Cardiac septum (tissue), 1 donor: ENCODE results near the gene CAPN7. TPM values are rescaled to one million over a fixed set of nuclear protein-coding genes. Genes with fewer than 3 reads are reported as not detected.

Source experiments
- DNase-seq: peaks from one replicate; pipeline ENCODE4 v3.0.0-alpha.2; 2020; ENCODE audit warnings: low spot score
- intact Hi-C: fragments of 100-400 bp; cut with DNase I; formaldehyde crosslinking; loops from one replicate; pipeline ENCODE4 v1.14.0; 2022
- total RNA-seq: library from RNA; stranded (reverse); fragmentation: NEBNext Ultra II Directional; extraction: Animal tissue kit (Norgen Biotek cat#: 25700); gene quantifications from one replicate; pipeline ENCODE4 v1.2.1, GENCODE V29; 2021
- donor health status: DM: no; HTN: no; CAD: no.

The CAPN7 gene
- total RNA-seq, 1 donor from 2014 or later, result 29.2 TPM

DNA sequence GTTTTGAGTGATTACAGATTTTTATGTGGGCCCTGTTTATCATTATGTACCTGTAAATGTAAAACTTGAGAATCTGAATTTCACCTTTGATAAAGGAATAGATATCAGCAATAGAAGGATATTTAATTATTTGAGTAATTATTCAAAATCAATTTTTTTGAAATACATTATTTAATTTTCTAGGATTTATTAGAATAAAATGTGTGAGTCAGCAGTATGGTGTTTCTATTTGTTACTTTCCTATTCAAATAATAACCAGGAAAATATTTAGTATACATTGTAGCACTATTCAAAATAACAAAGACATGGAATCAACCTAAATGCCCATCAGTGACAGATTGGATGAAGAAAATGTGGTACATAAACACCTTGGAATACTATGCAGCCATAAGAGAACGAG lies 22.1 kb downstream of the CAPN7 start:
- intact Hi-C loops, result no loop called here
- no peak for DNase-seq

DNA sequence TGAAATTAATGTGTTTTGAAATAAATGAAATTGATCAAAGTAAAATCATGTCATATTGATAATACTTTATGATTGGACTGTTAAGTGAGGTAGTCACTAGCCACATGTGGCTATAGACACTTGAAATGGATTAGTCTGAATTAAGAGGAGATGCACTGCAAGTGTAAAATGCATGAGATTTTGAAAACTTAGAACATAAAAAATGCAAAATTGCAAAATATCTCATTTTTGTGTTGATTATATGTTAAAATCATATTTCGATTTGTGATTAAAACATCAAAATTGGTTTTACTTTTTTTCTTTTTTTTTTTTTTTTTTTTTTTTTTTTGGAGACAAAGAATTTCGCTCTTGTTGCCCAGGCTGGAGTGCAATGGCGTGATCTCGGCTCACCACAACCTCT lies 23.2 kb downstream of the CAPN7 start:
- intact Hi-C loops, result no loop called here
- DNase-seq, result no peak

DNA sequence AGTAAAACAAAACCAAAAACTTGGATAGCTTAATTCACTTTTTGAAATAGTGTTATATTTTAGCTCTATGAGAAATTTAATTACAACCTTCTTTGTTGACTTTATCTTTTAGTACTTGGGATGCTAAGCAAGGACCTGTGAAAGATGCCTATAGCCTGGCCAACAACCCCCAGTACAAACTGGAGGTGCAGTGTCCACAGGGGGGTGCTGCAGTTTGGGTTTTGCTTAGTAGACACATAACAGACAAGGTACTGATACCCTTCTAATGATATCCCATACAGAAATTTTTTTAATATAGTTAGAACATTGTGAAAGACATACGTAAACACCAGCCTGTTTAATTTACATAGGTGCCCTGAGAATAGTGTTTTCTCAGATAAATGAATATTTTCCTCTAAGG lies 35.3 kb downstream of the CAPN7 start:
- intact Hi-C loops, result no loop called here
- no peak for DNase-seq

DNA sequence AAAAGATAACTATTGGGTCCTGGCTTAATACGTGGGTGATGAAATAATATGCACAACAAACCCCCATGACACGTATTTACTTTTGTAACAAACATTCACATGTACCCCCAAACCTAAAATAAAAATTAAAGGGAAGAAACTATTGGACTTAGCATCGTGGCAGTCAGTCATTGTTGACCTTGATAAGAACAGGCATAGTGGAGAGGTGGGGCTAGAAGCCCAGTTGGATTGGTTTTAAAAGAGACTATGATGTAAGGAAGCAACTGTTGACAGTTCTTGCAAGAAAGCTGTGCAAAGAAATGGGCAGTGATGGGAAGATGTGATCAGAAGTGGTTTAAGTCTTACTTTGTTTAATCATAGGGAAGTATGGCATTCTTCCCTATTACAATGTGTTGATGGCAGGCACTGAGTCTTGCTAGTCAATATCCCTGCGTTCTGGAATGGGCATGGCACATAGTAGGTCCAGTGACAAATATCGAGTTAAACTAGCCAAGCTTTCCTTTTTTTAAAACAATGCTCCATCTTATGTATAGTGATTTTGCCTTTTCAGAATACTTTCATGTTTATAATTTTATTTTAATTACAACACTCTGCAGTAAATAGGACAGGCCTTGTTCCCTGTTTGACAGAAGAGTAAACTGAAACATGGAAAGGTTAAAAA lies 37.9 kb downstream of the CAPN7 start:
- no peak for DNase-seq
- intact Hi-C loops, result no loop called here

DNA sequence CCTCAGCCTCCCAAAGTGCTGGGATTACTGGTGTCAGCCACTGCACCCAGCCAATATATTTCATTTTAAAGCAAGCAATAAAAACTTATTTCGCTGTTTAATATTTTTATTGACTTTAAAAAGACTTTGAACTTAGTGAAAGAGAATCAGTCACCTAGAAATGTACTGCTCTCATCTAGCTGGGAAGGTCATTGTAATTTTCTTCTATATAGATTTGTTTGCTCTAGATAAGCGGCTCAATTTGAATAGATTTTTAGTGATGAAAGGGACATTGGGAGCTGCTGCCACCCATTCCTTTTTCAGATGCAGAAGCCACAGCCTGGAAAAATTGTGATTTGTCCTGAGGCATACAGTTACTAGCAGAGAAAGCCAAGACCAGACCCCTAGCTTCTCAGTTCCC lies 40.1 kb downstream of the CAPN7 start:
- intact Hi-C loops, result no loop called here
- no peak for DNase-seq

DNA sequence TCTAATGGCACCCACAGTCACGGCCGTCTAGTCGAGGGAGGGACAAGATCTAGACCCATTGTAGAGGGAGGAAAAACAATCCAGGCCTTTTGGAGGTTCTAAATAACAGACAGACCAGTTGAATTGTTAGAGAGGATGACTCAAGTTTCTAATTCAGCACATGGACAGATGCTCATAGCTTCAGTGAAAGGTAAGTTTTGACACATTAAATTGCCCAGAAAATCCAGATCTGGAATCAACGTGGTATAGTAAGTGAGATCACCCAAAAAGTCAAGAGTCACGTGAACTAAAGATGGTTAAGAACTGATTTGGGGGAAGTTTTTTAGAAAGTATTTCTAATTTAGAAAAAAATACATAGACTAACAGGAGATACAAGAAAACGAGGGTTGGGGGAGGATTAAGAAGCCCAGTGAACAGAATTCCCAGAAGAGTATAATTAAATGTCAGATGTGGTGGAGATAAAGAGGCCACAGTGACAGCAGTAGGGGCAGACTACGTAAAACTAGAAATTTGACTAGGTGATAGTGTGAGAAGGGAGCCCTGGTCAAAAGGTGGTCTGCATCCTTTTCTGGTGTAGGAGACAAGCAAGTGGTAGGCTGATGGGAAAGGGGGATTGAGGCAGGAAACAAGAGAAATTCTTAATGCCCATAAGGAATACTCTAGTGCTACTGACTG lies 47.1 kb downstream of the CAPN7 start:
- intact Hi-C loops, result no loop called here
- no peak for DNase-seq

DNA sequence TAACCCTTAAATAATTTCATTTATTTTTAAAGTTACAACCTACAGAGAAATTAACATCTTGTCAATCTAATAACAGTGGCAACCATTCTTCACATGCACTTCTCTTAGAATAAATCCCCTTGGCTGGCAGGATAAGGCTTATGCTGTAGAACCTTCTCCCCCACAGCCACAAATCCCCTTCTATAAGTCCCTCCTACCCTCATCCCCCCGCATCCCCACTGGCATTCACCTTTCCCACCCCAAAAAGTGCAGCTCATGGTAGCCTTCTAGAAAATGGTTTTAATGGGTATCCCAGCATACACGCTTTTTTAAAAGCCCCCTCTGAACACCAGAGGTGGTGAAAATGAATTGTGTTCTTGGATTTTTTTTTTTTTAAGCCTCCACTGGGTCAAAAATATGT lies 49.2 kb downstream of the CAPN7 start:
- DNase-seq, result no peak
- intact Hi-C loops, result no loop called here

DNA sequence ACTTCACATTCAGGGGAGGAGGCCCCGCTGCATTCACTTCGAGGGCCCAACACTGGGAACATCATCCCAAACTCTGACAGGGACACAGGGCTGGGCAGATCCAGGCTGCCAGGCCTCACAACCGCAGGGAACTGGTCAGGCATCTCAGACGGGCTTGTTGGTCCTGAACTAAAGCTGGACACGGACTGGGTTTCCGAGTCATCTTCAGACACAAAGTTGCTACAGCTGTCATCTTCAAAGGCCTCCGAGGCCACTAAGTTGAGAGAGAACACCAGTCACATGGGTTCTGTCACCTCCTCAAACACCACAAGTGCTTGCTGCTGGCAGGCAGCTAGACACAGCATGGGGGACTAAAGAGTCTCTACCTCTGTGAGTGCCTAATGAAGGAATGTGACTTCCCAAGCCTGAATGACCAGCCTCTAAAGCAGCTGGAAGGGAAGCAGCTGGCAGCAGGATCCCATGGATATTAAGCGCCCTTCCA lies 50.9 kb downstream of the CAPN7 start:
- DNase-seq, result no peak
- intact Hi-C loops, result no loop called here

DNA sequence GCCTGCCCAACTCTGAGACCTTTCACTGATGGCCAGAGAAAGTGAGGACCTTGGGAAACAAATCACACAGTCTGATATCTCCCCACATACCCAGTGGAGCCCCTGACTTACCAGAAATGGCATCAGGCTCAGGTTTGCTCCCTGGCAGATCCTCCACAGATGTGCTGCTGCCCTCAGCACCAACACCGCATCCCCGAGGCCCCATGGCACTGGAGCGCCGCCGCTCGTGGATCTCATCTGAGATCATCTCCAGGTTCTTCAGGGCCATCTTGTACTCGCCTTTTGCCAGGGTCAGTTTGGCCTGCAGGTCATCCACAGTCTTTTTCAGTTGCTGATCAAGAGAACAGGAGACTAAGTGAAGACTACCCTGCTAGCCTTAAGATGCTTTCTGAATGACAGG lies 52.7 kb downstream of the CAPN7 start:
- intact Hi-C loops, result no loop called here
- no peak for DNase-seq

DNA sequence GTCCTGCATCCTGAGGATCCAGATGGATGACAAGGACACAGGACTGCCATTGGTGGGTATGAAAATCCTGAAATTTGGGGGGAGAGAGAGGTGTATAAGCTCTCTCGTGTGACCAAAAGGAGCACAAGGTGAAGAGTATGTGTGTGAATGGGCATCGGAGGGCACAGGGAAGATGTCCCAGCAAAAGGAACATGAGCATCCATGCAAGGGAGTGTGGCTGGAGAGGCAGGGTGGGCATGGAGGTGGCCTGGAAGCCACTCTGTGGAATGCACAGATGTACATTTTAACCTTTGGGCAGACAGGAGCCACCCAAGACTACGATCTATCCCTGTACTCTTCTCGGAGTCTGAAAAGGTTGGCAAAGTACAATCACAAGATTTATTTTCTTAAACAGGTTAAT lies 54.5 kb downstream of the CAPN7 start:
- DNase-seq, result peak; percentile 35
- intact Hi-C loops, result no loop called here

DNA sequence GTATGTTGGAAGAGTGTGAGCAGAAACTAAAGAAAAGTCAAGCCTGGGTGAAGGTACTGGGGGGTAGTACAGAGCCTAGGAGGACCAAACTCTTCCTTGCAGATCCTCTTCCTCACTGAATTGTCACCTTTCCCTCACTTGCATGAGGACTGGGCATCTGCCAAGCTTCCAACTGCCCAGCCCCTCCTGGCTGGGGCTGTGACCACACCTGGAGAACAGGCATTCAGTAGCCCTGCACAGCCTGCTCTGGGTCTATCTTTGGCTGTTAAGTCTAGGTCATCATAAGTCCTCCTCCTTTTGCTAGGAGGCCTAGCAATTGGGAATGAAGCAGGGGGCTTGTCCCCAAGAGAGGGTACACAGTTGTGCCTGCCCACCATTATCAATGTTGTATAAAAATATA lies 55.2 kb downstream of the CAPN7 start:
- intact Hi-C loops, result no loop called here
- peak; percentile 72 for DNase-seq

DNA sequence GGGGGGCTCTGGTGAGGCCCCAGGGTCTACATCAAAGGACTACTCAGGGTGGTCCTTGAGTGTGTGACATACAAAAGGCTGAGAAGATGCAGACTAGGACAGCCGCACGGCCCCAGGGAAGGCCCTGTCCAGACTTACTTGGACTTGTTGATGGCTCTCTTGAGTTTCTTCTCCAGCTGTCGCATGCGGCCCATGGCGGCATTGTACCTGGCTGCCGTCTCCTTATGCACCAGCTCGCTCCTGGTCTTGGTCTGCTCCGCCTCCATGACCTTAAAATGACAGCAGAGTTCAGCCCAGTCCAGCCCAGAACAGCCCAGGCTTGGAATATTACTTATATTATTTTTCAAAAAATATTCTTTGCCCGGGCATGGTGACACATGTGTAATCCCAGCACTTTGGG lies 56.0 kb downstream of the CAPN7 start:
- intact Hi-C loops, result no loop called here
- DNase-seq, result peak; percentile 35

DNA sequence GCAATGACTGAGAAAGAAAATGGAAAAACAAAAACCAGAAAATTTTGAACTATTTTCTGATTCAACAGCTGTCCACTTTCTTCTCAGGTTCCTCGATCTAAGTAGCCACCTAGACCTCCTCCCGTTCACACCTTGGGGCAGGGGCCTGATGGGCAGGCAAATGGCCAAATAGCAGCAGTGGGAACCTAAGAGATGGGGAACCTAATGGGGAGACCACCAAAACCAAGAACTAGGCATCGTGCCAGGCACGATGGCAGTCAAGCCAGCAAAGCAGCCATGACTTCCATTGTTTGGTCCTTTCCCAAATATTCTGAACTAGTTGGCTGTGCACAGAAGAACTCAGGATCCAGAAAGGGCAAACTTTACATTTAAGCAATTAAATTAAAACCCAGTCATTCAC lies 57.1 kb downstream of the CAPN7 start:
- intact Hi-C loops, result no loop called here
- DNase-seq, result peak; percentile 67

DNA sequence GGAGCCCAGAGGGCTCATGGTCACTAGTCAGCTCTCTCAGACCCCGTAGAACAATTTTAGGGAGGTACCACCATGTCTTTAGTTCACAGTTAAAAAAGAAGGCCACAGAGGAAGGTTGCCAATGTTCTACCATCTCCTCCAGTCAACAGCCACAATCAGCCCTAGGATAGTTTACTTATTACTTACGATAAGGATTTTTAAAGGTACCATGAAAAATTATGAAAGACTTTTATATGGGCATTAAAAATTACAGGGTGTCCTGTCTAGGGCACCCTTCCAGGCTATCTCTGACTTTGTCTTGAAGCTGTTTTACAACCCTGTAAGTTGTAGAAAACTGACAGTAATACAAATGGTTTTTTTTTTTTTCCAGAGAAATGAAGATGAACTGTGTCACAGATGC lies 57.9 kb downstream of the CAPN7 start:
- intact Hi-C loops, result no loop called here
- no peak for DNase-seq

DNA sequence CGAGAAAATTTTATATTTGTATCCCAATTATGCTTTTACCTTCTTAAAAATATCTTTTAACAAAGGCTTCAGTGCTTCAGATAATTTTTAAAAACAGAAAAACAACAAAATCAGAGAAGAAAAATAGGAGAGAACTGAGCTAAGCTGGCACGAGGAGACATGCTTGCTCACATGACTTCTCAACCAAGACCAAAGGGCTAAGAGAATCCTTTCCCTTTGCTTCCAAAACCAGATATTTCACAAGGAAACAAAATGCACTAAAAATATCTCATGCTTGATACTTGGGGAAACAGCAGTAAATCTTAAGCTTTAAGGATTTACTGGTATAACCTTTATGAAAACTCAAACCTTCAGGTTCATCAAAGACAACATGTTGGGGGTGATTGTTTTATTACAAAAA lies 58.4 kb downstream of the CAPN7 start:
- intact Hi-C loops, result no loop called here

DNA sequence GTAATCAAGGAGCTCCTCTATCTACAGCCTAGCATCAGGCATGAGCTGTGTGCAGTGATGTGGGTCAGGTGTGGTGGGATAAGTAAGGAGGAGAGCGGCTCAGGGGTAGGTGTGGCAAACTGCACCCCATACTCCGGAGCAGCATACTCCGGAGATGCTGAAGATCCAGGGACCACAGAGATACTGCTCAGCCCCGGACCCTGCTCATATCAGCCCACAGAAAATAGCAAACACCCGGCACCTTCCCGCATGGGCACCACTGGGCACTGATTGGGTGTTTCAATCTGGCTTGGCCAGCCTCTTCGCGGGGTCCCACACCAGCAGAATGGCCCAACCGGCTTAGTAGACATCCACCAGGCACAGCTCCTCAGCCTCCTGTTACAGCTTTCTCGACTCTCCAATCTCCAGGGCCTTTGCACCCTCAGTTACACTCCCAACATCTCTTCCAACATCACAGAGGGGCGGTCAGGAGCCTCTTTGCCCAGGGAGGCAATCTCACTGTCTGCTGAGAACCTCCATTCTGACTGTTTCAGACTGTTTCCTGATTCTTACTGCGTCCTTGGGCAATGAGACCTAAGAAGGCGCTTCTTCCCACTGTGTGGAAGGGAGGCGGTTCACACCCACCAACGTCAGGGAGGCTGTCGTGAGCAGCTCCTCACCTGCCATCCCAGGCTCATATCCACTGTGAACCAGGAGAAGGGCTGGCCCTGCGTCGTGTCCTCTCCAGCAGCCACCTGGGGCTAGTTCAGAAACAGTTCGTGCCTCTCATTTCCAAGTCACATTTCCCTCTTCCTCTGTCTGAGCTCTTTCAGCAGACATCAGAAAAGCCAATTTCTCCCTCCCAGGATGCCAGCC lies 59.8 kb downstream of the CAPN7 start:
- intact Hi-C loops, result no loop called here
- no peak for DNase-seq

More for the DNA sequence above, 58.4 kb downstream of the CAPN7 start:
- DNase-seq, result no peak

DNA sequence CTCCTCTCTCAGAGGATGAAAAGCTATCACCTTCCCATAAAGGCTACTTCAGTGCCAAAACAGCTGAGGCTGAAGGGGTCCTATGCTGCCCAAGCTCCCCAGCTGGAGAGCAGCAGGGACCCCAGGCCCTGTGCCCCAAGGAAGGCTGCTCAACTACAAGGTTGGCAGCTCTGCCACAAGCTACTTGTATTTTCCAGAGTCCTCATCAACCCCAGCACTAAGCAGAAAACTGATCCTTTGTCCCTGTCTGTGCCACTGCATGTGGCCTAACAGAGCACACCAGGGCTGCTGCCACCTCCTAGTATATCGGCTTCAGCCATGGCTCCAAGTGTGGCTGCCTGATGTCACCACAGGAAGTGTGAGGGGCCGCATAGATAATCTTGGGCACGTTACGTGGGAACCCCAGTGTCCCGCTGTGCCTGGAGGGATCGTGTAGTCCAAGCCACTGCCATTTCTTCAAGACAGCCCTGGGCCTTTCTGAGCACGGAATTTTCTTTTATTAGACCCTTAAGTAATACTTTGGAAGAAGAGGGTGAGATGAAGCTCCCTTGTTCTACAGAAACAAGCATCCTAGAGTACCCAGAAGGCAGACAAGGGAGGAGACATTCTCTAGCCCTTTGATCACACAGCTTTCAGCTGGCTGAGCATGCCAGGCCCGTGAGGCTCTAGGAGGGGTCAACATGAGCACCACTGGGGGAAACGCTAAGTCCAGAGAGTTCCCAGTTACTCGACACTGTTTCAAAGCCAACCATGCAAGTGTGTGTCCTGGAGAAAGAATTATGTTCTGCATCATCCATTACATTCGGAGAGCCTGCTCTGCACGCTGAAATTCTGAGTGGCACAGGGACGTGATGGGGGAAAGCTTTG lies 60.7 kb downstream of the CAPN7 start:
- DNase-seq, result no peak
- intact Hi-C loops, result no loop called here

DNA sequence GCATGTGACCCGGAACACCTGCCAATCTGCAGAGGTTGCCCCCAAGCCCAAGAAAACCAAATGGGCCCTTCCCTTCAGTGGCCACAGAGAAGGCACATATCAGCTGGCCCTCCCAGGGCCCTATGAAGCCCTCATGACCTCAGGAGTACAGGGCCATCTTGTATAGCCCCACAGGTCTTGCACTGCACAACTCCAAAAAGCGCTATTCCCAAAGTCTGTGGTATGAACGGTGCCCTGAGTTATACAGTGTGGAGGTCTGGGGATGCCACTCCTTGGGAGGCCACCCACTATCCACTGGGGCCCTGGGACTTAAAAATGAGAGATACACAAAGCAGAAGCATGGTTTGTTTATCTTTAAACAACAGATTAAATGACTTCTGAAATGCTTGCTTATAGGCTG lies 61.5 kb downstream of the CAPN7 start:
- intact Hi-C loops, result no loop called here
- no peak for DNase-seq

DNA sequence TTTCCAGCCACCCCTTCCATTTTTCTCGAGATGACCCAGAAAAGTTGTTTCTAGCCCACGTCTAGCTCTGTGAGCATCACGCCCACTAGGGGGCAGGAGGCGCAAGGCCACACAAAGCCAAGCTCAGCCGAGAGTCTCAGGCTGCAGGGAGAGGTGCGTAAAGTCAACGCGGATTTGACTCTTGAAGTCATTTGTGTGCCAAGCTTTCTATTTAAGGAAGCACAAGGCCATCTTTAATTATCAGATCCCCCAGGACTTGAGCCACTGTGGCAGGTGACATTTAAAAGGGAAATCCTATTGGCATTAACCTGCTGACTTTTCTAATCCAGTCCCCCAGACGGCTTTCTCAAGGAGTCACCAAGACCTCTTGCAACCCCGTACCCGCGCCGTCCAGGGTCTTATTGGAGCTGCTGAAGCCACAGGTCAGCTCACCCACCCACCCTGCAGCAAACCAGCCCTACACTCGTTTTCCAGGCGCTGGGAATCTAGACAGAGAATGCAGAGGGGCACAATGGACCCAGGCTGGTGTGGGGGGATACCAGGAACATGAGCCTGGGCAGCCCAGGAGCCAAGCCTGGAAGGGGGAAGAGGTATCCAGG lies 62.1 kb downstream of the CAPN7 start:
- DNase-seq, result peak; percentile 94
- intact Hi-C loops, result loop anchor here (1.0 to 2.0 kb wide), 3 partner anchors 64 to 137 kb away; partner anchors contain the start of gene SH3BP5
